Testis (tissue), 2 donors: ENCODE data around the gene SLC39A13.

ENCODE experiments used
- CTCF ChIP-seq, 3 experiments: fragments of 450-650 bp in 2 of 3; fragments of 200-600 bp in 1 of 3; sonication (generic) in 1 of 3; IDR thresholded peaks; one replicate each; pipeline ENCODE4 v1.5.1; 2016 to 2019; ENCODE audit warnings: antibody characterized with exemption in 3 of 3, mild to moderate bottlenecking in 2 of 3, moderate library complexity in 1 of 3
- POLR2A ChIP-seq: fragments of 450-650 bp; IDR thresholded peaks from one replicate; pipeline ENCODE4 v1.6.1; 2017; ENCODE audit warnings: antibody characterized with exemption, mild to moderate bottlenecking, moderate library complexity

DNA sequence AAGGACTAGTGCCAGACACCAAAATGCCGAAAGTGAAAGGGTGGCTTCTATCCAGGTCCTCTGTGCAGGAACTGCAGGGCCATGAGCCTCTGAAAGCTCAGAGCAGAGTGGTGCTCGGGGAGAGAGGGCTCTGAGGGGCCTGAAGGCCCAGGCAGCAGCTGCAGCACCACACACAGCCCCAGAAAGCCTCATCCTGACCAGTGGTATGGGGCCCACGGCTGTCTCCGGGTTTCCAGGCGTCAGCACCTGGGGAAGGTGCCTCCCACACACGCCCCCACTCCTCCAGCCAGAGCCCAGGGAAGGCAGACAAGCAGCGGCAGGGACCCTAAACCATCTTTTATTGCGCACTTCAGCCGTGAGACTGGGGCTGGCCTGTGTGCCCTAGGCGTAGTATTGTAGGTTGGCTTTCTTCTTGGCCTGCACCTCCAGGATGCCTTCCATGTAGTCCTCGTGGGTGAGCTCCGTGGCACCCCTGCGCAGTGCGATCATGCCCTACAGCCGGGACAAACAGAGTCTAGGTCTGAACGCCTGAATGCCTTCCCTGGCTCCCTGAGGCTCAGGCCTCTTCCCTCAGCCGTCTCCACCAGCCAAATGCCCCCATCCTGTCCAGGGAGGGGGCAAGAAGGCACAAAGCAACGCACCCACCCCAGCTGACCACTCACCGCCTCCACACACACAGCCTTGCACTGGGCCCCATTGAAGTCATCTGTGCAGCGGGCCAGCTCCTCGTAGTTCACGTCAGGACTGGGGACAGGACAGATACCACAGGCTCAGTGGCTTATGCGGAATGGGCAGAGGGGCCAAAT is 10.3 kb downstream of the SLC39A13 start:
- TF ChIP-seq POLR2A: no peak
- TF ChIP-seq CTCF (IDR thresholded peaks at IDR 0.05): no peak
